ENCODE measurements around the gene KIAA1328. TPM values are rescaled to one million over a fixed set of nuclear protein-coding genes. Genes with fewer than 3 reads are reported as not detected.
"Not testable (repeated sequence)": the region's sequence is repeated elsewhere in the genome, so short reads cannot be mapped to it uniquely, and the experiment has no call there.

KIAA1328 gene
- total RNA-seq, 1 experiment from 2014 or later = 2.5 TPM

DNA sequence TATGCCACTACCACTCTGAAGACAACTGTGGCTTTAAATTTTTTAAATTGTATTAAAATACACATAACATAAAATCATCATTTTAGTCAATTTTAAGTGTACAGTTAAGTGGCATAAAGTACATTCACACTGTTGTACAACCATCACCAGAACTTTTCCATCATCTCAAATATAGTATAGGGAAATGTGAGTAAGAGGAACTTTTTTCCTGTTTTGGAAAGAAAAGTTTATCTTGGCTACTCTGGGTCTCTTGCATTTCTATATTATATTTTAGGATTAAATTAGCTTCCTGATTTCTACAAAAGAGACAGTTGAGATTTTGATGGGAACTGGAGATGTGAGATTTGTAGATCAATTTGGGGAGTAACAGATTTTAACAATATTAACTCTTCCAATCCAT is 3.4 kb upstream of the KIAA1328 start:
- DNase-seq (ENCODE audit: low spot score) = no peak

- no peak for DNase-seq (ENCODE audit: low spot score)
These were observed 2.4 kb upstream of the KIAA1328 start for GRCh38 chr18:36826556-36826955.

GRCh38 chr18:36828157-36828629 is 734 bp upstream of the KIAA1328 start:
- peak; percentile 17 for DNase-seq (ENCODE audit: low spot score)

DNA sequence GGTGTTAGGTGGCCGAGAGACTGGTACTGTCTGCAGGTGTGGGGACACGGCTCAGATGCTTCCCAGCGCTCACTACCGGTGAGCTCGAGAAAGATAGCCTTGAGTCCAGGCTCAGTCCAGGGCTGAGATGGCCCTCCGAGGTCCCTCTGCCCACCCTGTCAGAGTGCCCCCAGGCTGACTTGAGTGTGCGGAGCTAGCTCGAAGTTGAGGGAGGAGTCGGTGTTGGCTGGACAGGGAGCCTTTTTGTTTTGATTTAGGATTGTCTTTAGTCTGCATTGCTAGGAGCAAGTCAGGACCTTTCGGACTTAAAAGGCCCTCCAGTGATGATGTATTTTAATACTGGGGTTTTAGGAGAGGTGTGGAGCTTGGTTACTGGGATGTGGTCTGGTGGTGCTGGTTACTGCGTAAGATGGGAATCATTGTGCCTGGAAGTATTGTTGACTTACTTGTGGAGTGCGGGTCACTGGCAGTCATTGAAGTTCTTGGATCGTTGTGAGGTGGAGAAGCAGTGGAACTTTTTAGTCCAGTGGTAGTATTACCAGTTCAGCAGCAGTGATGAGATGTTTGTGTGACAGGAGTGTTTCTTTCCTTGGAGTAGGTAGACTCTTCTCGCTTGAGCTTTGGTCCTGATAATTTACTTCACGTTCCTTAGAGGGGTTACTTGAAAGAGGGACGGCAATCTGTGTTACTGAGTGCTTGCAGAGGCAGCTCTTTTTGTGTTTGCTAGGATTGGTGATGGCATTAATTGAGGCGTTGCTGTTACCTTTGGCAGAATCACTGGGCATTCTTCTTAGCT is 633 bp downstream of the KIAA1328 start:
- DNase-seq (ENCODE audit: low spot score) = peak; percentile 11

DNA sequence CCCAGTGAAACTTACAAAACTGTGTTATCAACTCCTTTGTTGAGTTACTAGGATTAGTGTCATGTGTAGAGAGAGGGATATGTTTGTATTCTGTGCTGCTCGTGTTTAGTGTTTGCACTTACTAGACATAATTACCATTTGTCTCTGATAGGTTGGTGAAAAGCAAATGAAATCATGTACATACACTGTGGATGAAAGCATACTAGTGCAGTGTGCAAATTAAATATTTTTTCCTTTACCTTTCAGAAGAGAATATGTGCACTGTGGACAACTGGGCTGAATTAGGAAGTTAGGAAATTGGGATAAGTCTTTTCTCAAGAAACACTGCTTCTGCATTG is 1.2 kb downstream of the KIAA1328 start:
- no peak for DNase-seq (ENCODE audit: low spot score)

- DNase-seq (ENCODE audit: low spot score) = no peak
These were observed 2.2 kb downstream of the KIAA1328 start for GRCh38 chr18:36831139-36831538.

DNA sequence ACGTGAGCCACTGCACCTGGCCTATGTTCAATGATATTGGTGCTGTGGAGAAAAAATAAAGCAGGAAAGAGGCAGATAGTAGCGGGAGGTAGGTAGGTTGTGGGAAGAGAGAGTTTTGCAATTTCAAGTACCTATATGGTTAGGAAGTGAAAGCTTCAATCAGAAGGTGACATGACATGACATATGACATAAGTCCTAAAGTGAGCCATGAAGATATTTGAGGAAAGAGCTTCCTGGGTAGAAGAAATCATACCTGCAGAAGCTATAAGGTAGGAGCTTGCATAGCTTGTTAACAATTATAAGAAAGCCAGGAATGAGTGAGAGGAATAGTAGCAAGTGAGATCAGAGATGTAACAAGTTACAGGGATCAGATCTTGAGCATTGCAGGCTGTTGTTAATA is 4.2 kb downstream of the KIAA1328 start:
- DNase-seq (ENCODE audit: low spot score) = no peak

GRCh38 chr18:36835927-36836326 is 7.0 kb downstream of the KIAA1328 start:
- DNase-seq (ENCODE audit: low spot score) = no peak

- no peak for DNase-seq (ENCODE audit: low spot score)
These were observed 10.9 kb downstream of the KIAA1328 start for GRCh38 chr18:36839835-36840234.

GRCh38 chr18:36843199-36843598 is 14.3 kb downstream of the KIAA1328 start:
- DNase-seq (ENCODE audit: low spot score) = no peak

GRCh38 chr18:36843784-36844183 is 14.9 kb downstream of the KIAA1328 start:
- no peak for DNase-seq (ENCODE audit: low spot score)

DNA sequence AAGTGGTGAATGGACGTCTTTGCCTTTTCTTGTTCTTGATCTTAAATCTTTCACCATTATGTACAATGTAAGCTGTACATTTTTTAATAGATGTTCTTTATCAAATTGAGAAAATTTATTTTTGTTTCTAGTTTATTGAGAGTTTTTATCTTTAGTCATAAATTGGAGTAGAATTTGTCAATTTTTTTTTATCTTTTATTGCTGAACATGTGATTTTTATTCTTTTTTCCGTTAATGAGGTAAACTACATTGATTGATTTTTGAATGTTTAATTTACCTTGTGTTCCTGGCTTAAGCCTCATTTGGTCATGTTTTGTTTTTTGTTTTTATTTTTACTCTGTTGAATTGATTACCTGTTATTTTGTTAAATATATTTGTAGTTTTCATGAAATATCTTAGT is 19.7 kb downstream of the KIAA1328 start:
- no peak for DNase-seq (ENCODE audit: low spot score)

DNA sequence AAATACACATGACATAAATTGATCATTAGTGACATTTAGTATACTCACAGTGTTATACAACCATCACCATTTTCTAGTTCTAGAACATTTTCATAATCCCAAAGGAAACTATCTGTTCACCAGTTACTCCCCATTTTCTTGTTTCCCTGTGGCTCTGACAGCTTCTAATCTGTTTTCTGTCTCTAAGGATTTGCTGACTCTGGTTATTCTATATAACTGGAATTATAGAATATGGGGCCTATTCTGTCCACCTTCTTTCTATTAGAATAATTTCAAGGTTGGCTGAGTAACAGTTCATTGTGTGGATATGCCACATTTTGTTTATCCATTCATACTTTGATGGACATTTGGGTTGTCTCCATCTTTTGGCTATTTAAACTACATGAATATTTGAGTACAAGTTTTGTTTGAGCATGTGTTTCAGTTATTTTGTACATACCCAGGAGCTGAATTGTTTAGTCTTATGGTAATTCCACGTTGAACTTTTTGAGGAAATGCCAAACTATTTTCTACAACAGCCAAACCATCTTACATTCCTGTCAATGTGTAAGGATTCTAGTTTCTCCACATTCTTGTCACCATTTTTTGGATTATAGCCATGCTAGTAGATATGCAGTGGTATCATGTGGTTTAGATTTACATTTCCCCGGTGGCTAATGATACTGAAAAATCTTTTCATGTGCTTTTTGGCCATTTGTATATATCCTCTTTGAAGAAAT is 20.5 kb downstream of the KIAA1328 start:
- DNase-seq (ENCODE audit: low spot score) = no peak

DNA sequence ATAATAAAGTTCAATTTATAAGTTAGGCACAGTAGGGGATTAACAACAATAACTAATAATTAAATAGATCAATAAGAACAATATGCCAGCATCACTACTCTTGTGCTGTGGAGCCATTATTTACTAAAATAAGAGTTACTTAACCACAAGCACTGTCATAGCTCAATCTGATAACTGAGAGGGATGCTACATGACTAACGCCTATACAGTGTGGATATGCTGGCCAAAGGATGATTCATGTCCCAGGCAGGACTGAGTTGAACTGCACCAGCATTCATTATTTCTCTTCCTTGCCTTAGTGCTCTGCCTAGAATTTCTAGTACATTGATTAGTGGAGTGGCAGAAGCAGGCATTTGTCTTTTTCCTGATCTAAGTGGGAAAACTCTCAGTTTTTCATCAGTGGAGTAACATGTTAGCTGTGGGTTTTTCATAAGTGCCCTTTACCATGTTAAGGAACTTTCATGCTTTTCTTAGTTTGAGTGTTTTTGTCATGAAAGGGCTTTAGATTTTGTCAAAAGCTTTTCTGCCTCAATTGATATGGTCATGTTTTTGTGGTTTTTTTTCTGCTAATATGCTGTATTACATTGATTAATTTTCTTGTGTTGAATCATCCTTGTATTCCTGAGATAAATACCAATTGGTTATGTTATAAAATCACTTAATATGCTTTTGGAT is 21.7 kb downstream of the KIAA1328 start:
- DNase-seq (ENCODE audit: low spot score) = peak; percentile 24

GRCh38 chr18:36851202-36851590 is 22.3 kb downstream of the KIAA1328 start:
- no peak for DNase-seq (ENCODE audit: low spot score)

- DNase-seq (ENCODE audit: low spot score) = no peak
These were observed 27.9 kb downstream of the KIAA1328 start for GRCh38 chr18:36856815-36857214.

DNA sequence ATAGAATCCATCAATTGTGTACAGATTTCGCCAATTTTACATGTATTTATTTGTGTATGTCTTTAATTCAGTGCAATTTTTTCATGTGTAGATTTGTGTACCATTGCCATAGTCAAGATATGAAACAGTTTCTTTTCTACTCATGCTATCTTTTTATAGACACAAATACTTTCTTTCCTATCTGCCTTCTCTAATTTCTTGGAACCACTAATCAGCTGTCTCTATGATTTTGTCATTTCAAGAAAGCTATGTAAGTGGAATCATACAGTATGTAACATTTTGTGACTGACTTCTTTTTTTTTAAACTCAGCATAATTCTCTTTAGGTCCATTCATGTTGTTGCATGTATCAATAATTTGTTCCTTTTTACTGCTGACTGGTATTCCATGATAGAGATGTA is 33.3 kb downstream of the KIAA1328 start:
- no peak for DNase-seq (ENCODE audit: low spot score)

DNA sequence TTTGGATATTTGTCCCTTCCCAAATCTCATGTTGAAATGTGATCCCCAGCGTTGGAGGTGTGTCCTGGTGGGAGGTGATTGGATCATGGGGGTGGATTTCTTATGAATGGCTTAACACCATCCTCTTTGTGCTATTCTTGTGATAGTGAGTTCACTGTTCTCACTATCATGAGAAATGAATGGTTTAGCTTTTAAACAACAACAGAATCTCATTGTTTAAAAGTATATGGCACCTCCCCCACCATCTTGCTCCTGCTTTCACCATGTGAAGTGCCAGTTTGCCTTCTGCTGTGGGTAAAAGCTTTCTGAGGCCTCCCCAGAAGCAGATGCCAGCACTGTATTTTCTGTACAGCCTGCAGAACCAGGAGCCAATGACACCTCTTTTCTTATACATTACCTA is 38.1 kb downstream of the KIAA1328 start:
- DNase-seq (ENCODE audit: low spot score) = no peak

DNA sequence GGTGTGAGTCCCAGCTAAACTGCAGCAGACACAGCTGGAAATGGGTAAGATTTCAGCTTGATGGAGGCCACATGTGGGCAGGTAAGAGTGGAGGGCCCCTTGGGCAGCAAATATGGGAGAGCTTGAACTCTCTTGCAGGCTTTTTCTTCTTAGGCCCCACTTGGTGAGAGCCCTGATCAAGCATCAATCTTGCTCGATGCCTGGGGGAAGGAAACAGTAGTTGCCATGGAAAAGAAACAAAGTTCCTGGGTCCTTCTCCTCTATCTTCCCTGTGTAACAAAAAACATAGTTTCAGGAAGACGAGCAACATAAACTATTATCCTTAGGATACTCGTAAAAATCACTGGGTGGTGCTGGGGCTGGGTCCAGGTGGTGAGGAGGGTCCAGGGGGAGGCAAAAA is 42.9 kb downstream of the KIAA1328 start:
- DNase-seq (ENCODE audit: low spot score) = no peak

GRCh38 chr18:36872329-36872728 is 43.4 kb downstream of the KIAA1328 start:
- DNase-seq (ENCODE audit: low spot score) = no peak

- DNase-seq (ENCODE audit: low spot score) = not testable (repeated sequence)
These were observed 44.9 kb downstream of the KIAA1328 start for GRCh38 chr18:36873826-36874225.

- not testable (repeated sequence) for DNase-seq (ENCODE audit: low spot score)
These were observed 50.9 kb downstream of the KIAA1328 start for GRCh38 chr18:36879796-36880195.

GRCh38 chr18:36885981-36886380 is 57.1 kb downstream of the KIAA1328 start:
- DNase-seq (ENCODE audit: low spot score) = no peak

Data from H4 (cell line).